ENCODE measurements around the gene SPATA31D3.
"Not testable (repeated sequence)": the region's sequence is repeated elsewhere in the genome, so short reads cannot be mapped to it uniquely, and the experiment has no call there.

Gene SPATA31D3

DNA sequence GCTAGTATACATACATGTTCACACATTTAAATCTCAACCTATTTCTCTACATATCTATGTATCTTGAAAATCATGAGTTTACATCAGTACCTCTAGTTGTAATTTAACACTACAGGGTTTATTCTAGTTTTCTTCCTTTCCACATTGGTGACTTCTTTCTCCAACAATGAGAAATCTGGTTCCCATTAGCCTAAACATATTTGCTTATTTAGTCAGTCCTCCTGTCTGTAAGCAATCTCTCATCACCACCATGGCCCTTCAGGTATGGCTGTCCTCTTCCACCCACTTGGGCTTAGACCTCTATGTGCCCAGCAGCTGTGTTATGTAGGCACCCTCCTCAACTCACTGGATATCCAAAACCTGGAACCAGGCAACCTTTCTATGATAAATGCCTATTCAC, 37.3 kb downstream of the SPATA31D3 start:
- DNase-seq: no peak

DNA sequence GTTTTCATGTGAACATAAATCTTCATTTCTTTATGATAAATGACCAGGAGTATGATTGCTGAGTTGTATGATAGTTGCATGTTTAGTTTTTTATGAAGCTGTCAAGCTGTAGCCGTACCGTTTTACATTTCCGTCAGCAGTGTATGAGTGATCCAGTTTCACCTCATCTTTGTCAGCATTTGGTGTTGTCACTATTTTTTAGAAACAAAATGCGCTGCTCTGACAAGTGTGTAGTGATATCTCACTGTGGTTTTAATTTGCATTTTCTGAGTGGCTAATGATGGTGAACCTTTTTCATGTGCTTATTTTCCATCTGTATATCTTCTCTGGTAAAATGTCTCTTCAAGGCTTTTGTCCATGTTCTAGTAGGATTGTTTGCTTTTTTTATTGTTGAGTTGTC, 38.6 kb downstream of the SPATA31D3 start:
- no peak for DNase-seq

- DNase-seq: no peak
These were observed 41.6 kb downstream of the SPATA31D3 start for GRCh38 chr9:81984928-81985327.

GRCh38 chr9:81986051-81986450, 42.8 kb downstream of the SPATA31D3 start:
- no peak for DNase-seq

- not testable (repeated sequence) for DNase-seq
These were observed 45.2 kb downstream of the SPATA31D3 start, which contains the start of gene SPATA31D1 for GRCh38 chr9:81988472-81988871. Gene SPATA31D1, plus strand, starts transcription at chr9:81988772. Its CDS starts 47 bp downstream, at chr9:81988819.

GRCh38 chr9:81989700-81990099, 46.4 kb downstream of the SPATA31D3 start:
- DNase-seq: no peak

DNA sequence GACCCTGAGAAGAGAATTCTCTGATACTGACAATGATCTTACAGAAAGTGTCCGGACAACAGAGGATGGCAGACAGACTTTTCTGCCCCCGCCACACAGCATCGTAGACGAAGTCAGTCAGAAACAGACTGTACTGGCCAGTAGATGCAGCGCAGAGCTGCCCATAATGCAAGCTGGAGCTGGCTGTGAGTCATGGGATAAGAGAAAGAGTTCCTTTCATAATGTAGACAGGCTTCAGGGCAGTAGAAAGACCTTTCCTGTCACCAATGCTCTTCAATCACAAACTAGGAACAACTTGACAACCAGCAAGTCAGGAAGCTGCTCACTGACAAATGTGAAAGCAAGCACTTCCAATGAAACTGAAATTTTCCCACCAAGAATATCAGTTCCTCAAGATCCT, 50.4 kb downstream of the SPATA31D3 start:
- DNase-seq: no peak

All from stimulated activated CD4-positive, alpha-beta T cell treated with anti-CD3 and anti-CD28 coated beads, Interleukin-4, amount 100 ng/mL, for 24 hours (primary cell).